ENCODE results near the gene PNMA6F.

The PNMA6F gene

GRCh38 chrX:153312041-153312440 lies 9.5 kb downstream of the PNMA6F start:
- H3K4me3 ChIP-seq, result no peak overlapping the region
- H3K36me3 ChIP-seq, result no peaks in the 10 kb centered on the region
- no peaks in the 10 kb centered on the region for H3K9me3 ChIP-seq (replicated peaks in 1 of 11)
- no peak for TF ChIP-seq Cebpa-rat (IDR thresholded peaks at IDR 0.05)
- H4K20me1 ChIP-seq, result peaks cover 0 to 13% (median 0%) of the 10 kb centered on the region in 11 experiments; a peak in 3 of 22 replicates
- no peaks in the 10 kb centered on the region for H3K4me1 ChIP-seq
- H3K27ac ChIP-seq, result no peak overlapping the region
- peaks cover 58 to 61% (median 60%) of the 10 kb centered on the region in 11 experiments for H3K27me3 ChIP-seq
- H3K4me2 ChIP-seq, result no peak overlapping the region
- no peak overlapping the region for H3K9ac ChIP-seq

GRCh38 chrX:153310901-153311300 lies 10.7 kb downstream of the PNMA6F start:
- Histone ChIP-seq H3K36me3 (no peaks in the 10 kb centered on the region), H3K9ac (no peak overlapping the region), H3K4me2 (no peak overlapping the region), H3K9me3 (replicated peaks in 1 of 11) (no peaks in the 10 kb centered on the region), H3K27me3 (peaks cover 70 to 72% (median 71%) of the 10 kb centered on the region in 11 experiments), H3K4me1 (no peaks in the 10 kb centered on the region), H3K4me3 (no peak overlapping the region), H3K27ac (no peak overlapping the region), H4K20me1 (peaks cover 0 to 13% (median 0%) of the 10 kb centered on the region in 11 experiments; a peak in 3 of 22 replicates)
- TF ChIP-seq Cebpa-rat (IDR thresholded peaks at IDR 0.05), result no peak

GRCh38 chrX:153307276-153308178 lies 14.0 kb downstream of the PNMA6F start:
- peaks cover 99 to 100% (median 100%) of the 10 kb centered on the region in 11 experiments for H3K27me3 ChIP-seq
- H3K9ac ChIP-seq, result no peak overlapping the region
- H4K20me1 ChIP-seq, result peaks cover 0 to 10% (median 0%) of the 10 kb centered on the region in 11 experiments; a peak in 4 of 22 replicates
- peaks cover 0 to 14% (median 4%) of the 10 kb centered on the region in 10 experiments; a peak in 8 of 20 replicates for H3K4me1 ChIP-seq
- H3K4me2 ChIP-seq, result no peak overlapping the region
- H3K9me3 ChIP-seq (replicated peaks in 1 of 11), result peaks cover 0 to 5% (median 0%) of the 10 kb centered on the region in 11 experiments; a peak in 1 of 22 replicates
- H3K36me3 ChIP-seq, result no peaks in the 10 kb centered on the region
- no peak for TF ChIP-seq Cebpa-rat (IDR thresholded peaks at IDR 0.05)
- no peak overlapping the region for H3K4me3 ChIP-seq
- no peak overlapping the region for H3K27ac ChIP-seq

GRCh38 chrX:153306527-153307115 lies 14.9 kb downstream of the PNMA6F start:
- no peak for TF ChIP-seq Cebpa-rat (IDR thresholded peaks at IDR 0.05)
- no peak overlapping the region for H3K9ac ChIP-seq
- H3K4me2 ChIP-seq, result no peak overlapping the region
- no peak overlapping the region for H3K4me3 ChIP-seq
- no peaks in the 10 kb centered on the region for H3K36me3 ChIP-seq
- peaks cover 99 to 100% (median 100%) of the 10 kb centered on the region in 11 experiments for H3K27me3 ChIP-seq
- peaks cover 0 to 12% (median 0%) of the 10 kb centered on the region in 11 experiments; a peak in 1 of 22 replicates for H3K9me3 ChIP-seq (replicated peaks in 1 of 11)
- H3K4me1 ChIP-seq, result peaks cover 0 to 14% (median 4%) of the 10 kb centered on the region in 10 experiments; a peak in 8 of 20 replicates
- no peak overlapping the region for H3K27ac ChIP-seq
- peaks cover 0 to 7% (median 0%) of the 10 kb centered on the region in 11 experiments; a peak in 4 of 22 replicates for H4K20me1 ChIP-seq

- no peak for TF ChIP-seq Cebpa-rat (IDR thresholded peaks at IDR 0.05)
- Histone ChIP-seq H3K4me1 (peaks cover 0 to 14% (median 4%) of the 10 kb centered on the region in 10 experiments; a peak in 8 of 20 replicates), H3K36me3 (no peaks in the 10 kb centered on the region), H3K9ac (no peak overlapping the region), H3K9me3 (replicated peaks in 1 of 11) (peaks cover 0 to 12% (median 0%) of the 10 kb centered on the region in 11 experiments; a peak in 1 of 22 replicates), H3K27ac (no peak overlapping the region), H3K4me3 (no peak overlapping the region), H3K27me3 (peaks cover 99 to 100% (median 100%) of the 10 kb centered on the region in 11 experiments), H3K4me2 (no peak overlapping the region), H4K20me1 (peaks cover 0 to 7% (median 0%) of the 10 kb centered on the region in 11 experiments; a peak in 4 of 22 replicates)
Measured at GRCh38 chrX:153305972-153306371, 15.6 kb downstream of the PNMA6F start.

- H3K4me1 ChIP-seq, result peaks cover 0 to 14% (median 4%) of the 10 kb centered on the region in 10 experiments; a peak in 8 of 20 replicates
- H3K4me3 ChIP-seq, result no peak overlapping the region
- TF ChIP-seq Cebpa-rat (IDR thresholded peaks at IDR 0.05), result no peak
- H3K36me3 ChIP-seq, result no peaks in the 10 kb centered on the region
- no peak overlapping the region for H3K4me2 ChIP-seq
- peaks cover 0 to 12% (median 0%) of the 10 kb centered on the region in 11 experiments; a peak in 1 of 22 replicates for H3K9me3 ChIP-seq (replicated peaks in 1 of 11)
- peaks cover 98 to 100% (median 100%) of the 10 kb centered on the region in 11 experiments for H3K27me3 ChIP-seq
- no peak overlapping the region for H3K9ac ChIP-seq
- H3K27ac ChIP-seq, result no peak overlapping the region
- peaks cover 0 to 7% (median 0%) of the 10 kb centered on the region in 11 experiments; a peak in 4 of 22 replicates for H4K20me1 ChIP-seq
Measured at GRCh38 chrX:153304988-153305736, 16.4 kb downstream of the PNMA6F start.

GRCh38 chrX:153303276-153304262 lies 18.0 kb downstream of the PNMA6F start:
- no peak for TF ChIP-seq Cebpa-rat (IDR thresholded peaks at IDR 0.05)
- no peaks in the 10 kb centered on the region for H3K36me3 ChIP-seq
- peaks cover 0 to 12% (median 0%) of the 10 kb centered on the region in 11 experiments; a peak in 1 of 22 replicates for H3K9me3 ChIP-seq (replicated peaks in 1 of 11)
- H3K9ac ChIP-seq, result no peak overlapping the region
- H3K27me3 ChIP-seq, result peaks cover 96 to 100% (median 99%) of the 10 kb centered on the region in 11 experiments
- H3K27ac ChIP-seq, result no peak overlapping the region
- peaks cover 0 to 7% (median 0%) of the 10 kb centered on the region in 11 experiments; a peak in 4 of 22 replicates for H4K20me1 ChIP-seq
- H3K4me1 ChIP-seq, result peaks cover 0 to 14% (median 4%) of the 10 kb centered on the region in 10 experiments; a peak in 8 of 20 replicates
- H3K4me3 ChIP-seq, result no peak overlapping the region
- H3K4me2 ChIP-seq, result peak overlapping the region in 8 of 11 experiments; percentile 18 to 61 (median 38); a peak in 13 of 22 replicates
